Measurements from ENCODE around the gene RAB1B.

Gene RAB1B

DNA sequence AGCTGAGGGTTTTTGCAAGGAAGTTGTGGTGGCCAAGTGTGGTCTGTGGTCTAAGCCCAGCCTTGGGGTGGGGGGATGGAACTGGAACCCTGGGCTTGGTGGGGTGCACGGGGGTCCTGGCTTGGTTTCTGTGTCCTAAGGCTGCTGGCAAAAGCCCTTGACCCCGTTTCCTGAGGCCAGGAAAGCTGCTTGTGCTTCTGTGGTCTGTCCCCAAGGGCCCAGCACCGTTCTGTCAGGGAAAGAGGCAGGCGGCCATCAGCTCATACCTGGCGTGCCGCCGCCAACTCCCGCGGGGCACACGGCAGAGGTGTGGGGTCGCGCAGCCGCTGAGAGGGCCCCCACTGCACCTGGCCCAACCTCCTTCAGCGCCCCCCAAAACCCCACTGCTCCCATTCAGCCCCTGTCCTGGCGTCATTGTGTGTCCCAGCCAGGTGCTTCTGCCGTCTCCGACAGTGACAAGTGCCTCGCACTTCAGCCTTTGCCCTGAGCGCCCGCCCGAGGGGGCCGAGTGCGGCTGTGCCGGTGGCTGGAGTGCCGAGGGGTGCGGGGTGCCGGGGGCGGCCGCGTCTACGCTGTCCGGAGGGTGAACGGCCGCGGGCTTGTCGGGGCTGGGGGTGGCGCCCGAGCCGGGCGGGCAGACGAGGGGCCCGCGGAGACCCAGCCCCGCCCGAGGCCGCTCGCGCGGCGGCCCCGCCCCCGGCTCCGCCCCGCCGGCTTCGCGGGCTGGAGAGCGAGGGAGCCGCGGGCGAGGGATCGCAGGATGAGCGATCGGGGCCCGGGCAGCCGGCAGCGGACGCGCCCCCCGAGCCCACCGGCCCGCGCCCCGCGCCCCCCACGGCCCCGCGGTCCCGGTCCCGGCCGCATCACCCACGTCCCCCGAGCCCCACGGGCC is 9.3 kb downstream of the RAB1B start, which contains the start of gene CNIH2:
CNIH2 (plus strand) TSS at position 705 of the 892 bp plus-strand sequence. CDS start 282 bp downstream, outside the sequence.
- peak; percentile 76 for DNase-seq (ENCODE audit: low spot score)
- TF ChIP-seq, protein P1, sequence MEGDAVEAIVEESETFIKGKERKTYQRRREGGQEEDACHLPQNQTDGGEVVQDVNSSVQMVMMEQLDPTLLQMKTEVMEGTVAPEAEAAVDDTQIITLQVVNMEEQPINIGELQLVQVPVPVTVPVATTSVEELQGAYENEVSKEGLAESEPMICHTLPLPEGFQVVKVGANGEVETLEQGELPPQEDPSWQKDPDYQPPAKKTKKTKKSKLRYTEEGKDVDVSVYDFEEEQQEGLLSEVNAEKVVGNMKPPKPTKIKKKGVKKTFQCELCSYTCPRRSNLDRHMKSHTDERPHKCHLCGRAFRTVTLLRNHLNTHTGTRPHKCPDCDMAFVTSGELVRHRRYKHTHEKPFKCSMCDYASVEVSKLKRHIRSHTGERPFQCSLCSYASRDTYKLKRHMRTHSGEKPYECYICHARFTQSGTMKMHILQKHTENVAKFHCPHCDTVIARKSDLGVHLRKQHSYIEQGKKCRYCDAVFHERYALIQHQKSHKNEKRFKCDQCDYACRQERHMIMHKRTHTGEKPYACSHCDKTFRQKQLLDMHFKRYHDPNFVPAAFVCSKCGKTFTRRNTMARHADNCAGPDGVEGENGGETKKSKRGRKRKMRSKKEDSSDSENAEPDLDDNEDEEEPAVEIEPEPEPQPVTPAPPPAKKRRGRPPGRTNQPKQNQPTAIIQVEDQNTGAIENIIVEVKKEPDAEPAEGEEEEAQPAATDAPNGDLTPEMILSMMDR (IDR thresholded peaks at IDR 0.05; ENCODE audit: borderline replicate concordance, control extremely low read depth, extremely low read depth, insufficient read depth, missing control alignments): no peak
- in situ Hi-C loops (cut with MboI; ENCODE audit: low sequenced_read_pairs, unreplicated experiment): no loop called here

DNA sequence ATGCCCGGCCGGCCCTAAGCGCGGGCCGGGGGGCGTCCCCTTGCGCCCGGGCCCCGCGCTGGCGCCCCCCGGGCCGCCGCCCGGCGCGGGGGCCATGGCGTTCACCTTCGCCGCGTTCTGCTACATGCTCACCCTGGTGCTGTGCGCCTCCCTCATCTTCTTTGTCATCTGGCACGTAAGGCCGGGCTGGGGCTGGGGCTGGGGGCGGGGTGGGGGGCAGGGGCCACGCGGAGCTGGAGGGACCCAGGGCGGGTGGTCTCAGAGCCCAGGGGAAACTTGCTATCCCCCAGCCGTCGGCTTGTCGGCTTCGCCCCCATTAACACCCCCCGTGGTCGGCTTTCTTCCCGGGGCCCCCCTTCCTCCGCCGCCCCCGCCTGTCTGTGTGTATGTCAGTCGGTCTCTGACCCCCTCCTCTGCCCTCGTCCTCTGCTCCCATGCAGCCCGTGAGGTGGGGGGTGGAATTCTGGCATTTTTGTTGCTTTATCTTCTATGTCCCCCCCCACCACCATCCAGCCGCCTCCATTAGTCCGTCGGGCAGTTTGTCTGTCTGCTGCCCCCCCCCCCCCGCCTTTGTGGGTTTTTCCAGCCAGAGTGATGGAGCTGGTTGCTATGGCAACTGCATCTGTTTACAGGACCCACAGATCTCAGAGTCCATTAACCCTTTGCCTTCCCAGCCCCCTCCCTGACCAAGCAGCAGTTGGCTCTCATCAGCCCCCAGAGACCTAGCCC is 10.1 kb downstream of the RAB1B start:
- no peak for DNase-seq (ENCODE audit: low spot score)
- in situ Hi-C loops (cut with MboI; ENCODE audit: low sequenced_read_pairs, unreplicated experiment): no loop called here
- TF ChIP-seq, protein P1 (IDR thresholded peaks at IDR 0.05; ENCODE audit: borderline replicate concordance, control extremely low read depth, extremely low read depth, insufficient read depth, missing control alignments): no peak

DNA sequence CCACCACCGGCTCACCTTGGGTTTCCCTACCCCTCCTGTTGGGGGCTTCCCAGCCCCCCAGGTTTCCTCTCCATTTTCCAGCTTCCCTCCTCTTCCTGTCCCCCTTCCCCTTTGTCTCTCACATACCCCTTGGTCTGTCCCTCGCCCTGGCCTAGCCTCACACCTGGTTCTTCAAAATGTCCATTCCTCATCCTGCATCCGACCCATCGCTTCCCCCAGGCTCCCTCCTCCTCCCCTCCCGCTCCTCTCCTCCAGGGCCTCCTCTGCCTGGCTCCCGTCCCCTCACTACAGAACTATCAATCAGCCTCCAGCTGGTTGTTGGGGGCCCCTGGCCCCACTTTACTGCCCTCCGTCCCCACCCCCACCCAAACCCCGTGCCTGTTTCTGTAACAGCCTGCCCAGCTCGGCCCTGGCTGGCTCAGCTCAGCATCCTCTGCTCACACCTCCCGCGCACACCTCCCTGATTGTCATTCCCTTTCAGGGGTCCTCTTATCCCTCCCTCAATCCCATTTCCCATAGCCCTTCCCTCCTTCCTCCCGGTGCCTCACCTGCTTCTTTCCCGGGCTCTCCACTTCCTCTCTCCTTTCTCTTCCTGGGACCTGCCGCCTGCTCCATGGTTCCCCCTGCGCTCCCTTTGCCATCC is 10.8 kb downstream of the RAB1B start:
- in situ Hi-C loops (cut with MboI; ENCODE audit: low sequenced_read_pairs, unreplicated experiment): no loop called here
- no peak for DNase-seq (ENCODE audit: low spot score)
- TF ChIP-seq, protein P1 (IDR thresholded peaks at IDR 0.05; ENCODE audit: borderline replicate concordance, control extremely low read depth, extremely low read depth, insufficient read depth, missing control alignments): no peak

DNA sequence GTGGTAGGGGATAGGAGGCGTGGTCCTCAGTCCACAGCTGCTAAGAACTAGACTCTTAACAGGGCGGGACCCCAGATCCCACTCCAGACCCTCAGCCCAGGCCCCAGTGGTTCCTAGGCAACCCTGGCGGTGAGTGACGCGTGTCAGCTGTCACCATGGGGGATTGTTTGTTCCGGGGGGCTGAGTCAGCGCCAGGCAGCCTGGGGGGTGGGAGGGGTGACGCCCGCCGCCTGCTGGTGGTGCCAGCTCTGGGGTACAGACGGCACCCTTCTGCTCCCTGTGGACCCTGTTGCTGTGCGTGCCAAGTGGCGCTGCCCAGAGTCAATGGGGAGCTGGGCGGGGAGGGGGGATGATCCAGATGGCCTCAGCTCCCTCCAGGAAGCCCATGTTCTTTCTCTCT is 12.0 kb downstream of the RAB1B start:
- in situ Hi-C loops (cut with MboI; ENCODE audit: low sequenced_read_pairs, unreplicated experiment): no loop called here
- no peak for DNase-seq (ENCODE audit: low spot score)

DNA sequence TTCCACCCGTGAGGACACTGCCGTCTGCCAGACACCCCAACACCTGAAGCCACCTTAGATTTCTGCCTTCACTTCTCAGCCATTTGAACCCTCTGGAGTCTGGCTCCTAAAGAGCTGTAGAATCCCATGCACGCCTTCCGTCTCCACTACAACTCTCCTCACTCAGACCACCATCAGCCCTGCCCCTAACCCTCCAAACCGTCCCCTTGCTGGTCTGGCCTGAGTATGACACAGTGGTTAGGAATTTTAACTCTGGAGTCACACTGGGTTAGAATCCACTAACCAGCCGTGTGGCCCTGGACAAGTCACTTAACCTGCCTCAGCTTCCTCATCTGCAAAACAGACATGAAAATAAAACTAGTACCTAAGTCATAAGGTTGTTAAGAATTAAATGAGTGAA is 12.6 kb downstream of the RAB1B start:
- in situ Hi-C loops (cut with MboI; ENCODE audit: low sequenced_read_pairs, unreplicated experiment): no loop called here
- no peak for DNase-seq (ENCODE audit: low spot score)
- TF ChIP-seq, protein P1 (IDR thresholded peaks at IDR 0.05; ENCODE audit: borderline replicate concordance, control extremely low read depth, extremely low read depth, insufficient read depth, missing control alignments): no peak

More for the DNA sequence above, 12.0 kb downstream of the RAB1B start:
- TF ChIP-seq, protein P1 (IDR thresholded peaks at IDR 0.05; ENCODE audit: borderline replicate concordance, control extremely low read depth, extremely low read depth, insufficient read depth, missing control alignments): no peak

DNA sequence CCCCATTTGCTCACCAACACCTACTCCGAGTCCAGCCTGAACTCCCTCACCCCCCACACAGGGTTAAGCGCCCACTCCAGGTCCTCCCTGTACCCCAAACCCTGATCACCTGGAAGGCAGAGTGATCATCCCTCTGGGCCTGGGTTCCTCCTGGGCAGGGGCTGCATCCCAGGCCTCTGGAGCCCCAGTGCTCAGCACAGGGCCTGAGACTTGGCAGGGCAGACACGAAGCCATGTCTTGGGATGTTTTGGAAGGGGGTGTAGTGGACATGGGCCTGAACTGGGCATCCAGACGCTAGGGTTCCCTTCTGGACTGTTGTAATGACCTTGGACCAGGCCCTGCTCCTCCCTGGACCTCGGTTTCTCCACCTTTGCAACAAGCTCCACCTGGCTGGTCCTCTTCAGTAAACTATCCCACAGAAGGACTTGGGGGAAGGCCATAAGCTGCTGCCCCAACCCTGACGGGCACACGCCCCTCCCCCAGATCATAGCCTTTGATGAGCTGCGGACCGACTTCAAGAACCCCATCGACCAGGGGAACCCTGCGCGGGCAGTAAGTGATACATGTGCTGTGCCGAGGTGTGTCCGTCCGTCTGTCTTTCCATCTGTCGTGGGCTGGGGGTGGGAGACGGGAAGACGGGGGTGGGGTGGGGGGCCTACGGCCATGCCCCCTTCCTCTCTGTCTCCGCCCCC is 13.5 kb downstream of the RAB1B start:
- in situ Hi-C loops (cut with MboI; ENCODE audit: low sequenced_read_pairs, unreplicated experiment): no loop called here
- DNase-seq (ENCODE audit: low spot score): no peak
- TF ChIP-seq, protein P1 (IDR thresholded peaks at IDR 0.05; ENCODE audit: borderline replicate concordance, control extremely low read depth, extremely low read depth, insufficient read depth, missing control alignments): no peak
